Cardiac fibroblast (primary cell): Measurements from ENCODE around the gene TPD52L2.

ENCODE experiments used
- DNase-seq, 2 donors: peaks; one replicate each; pipeline versions ENCODE4 v3.0.0 to v3.0.0-alpha.2; 2010; ENCODE audit warnings: low read depth in 2 of 2
- H3K4me3 ChIP-seq, 2 donors: replicated peaks in 1 of 2; 1 replicate in 1 of 2; 2 replicates in 1 of 2; pipeline ENCODE4 v1.5.1; 2011; ENCODE audit warnings: low read depth in 2 of 2, low read length in 2 of 2, mild to moderate bottlenecking in 2 of 2, moderate library complexity in 1 of 2
- CTCF ChIP-seq: IDR thresholded peaks from one replicate; pipeline ENCODE4 v1.5.1; 2011; ENCODE audit warnings: low read depth, mild to moderate bottlenecking, low read length, inconsistent platforms

The TPD52L2 gene

GRCh38 chr20:63894358-63895201 is 29.5 kb downstream of the TPD52L2 start, which contains the start of gene DNAJC5:
TSS of gene DNAJC5 (plus strand) at chr20:63895126. CDS start at chr20:63928346, 33,220 bp downstream.
- TF ChIP-seq CTCF: no peak
- DNase-seq: peak; percentile 92 to 96
- H3K4me3 ChIP-seq: peak within 1 kb of the TSS; percentile 61 to 69

DNA sequence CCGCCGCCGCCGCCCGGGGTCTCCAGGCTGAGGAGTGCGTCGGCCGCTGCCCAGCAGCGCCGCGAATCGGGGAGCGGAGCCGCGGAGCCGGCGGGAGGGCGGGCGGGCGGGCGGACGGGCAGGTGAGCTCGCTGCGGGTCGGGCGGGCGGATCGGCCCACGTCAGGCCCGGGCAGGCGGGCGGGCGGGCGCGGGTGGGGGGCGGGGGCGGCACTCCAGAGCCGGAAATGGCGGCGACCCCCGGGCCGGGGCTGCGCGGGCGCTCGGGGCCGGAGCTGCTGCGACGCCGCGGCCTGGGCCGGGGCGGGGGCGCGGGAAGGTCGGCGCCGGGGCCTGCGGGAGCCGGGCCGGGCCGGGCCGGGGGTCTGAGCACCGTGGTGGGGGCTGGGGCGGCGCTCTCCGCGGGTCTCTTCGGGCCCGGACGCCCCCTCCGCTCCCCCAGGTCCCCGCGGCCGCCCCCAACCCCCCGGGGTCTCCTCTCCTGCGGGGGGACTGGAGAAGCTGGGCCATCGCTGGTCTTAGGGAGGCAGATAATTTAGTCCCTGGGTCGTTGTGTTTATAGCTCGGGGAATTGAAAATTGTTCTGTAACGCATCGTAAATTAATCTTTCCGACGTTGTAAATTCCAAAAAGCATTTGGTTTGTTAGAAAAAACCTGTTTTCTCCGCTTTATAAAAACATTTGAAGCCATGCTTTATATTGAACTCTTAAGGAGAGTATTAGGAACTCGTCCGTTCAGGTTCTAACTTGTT is 30.3 kb downstream of the TPD52L2 start:
- DNase-seq: no peak
- peak overlapping the region; percentile 61 to 69 for H3K4me3 ChIP-seq
- no peak for TF ChIP-seq CTCF

DNA sequence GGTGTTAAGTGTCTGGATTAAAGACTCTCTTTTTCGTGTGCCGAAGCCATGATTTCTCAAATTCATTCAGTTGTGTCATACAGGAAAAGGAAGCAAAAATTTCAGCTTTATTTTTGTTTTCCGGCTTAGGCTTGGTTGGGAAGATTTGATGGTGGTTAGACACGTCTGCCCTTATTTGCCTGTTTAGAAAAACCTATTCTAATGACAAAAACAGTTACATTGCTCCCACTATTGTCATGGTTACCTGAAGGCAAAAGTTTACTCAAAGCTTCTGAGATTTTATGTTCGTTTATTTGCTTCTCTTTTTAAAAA is 30.8 kb downstream of the TPD52L2 start:
- no peak for TF ChIP-seq CTCF
- peak; percentile 27 to 33 for DNase-seq
- H3K4me3 ChIP-seq: peak overlapping the region; percentile 61 to 69

GRCh38 chr20:63896264-63897105 is 31.4 kb downstream of the TPD52L2 start:
- H3K4me3 ChIP-seq: peak overlapping the region; percentile 61 to 69
- no peak for TF ChIP-seq CTCF
- peak; percentile 20 to 22 for DNase-seq

DNA sequence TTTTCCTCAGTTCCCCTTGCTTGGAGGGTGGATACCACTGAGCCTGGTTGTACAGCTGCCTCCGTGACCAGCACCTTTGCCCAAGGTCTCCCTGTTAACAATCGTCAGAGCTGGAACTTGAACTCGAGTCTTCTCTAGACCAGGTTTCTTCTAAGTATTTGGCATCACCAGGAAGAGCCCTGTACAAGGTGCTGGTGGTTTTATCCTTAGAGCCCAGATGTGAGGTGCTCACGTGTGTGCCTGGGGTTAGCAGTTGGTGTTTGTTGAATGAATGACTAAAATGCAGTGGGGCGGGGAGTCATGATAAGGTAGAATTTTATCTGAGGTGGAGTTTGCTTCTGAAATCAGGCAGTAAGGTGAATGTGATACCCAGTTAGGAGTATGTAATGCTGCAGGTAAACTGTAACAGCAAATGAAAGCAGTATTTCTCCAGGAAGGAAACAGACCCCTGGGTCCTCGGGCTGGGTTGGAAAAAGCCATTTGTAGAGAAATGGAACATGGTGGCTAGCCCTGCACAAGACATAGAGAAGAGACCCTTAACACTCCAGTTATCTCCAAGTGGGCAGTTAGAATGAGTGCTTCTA is 33.0 kb downstream of the TPD52L2 start:
- no peak overlapping the region for H3K4me3 ChIP-seq
- DNase-seq: no peak
- TF ChIP-seq CTCF: no peak

- TF ChIP-seq CTCF: no peak
- H3K4me3 ChIP-seq: no peak overlapping the region
- no peak for DNase-seq
These were observed 34.0 kb downstream of the TPD52L2 start for GRCh38 chr20:63898882-63899558.
